ENCODE measurements around the gene NINJ2.

The NINJ2 gene

DNA sequence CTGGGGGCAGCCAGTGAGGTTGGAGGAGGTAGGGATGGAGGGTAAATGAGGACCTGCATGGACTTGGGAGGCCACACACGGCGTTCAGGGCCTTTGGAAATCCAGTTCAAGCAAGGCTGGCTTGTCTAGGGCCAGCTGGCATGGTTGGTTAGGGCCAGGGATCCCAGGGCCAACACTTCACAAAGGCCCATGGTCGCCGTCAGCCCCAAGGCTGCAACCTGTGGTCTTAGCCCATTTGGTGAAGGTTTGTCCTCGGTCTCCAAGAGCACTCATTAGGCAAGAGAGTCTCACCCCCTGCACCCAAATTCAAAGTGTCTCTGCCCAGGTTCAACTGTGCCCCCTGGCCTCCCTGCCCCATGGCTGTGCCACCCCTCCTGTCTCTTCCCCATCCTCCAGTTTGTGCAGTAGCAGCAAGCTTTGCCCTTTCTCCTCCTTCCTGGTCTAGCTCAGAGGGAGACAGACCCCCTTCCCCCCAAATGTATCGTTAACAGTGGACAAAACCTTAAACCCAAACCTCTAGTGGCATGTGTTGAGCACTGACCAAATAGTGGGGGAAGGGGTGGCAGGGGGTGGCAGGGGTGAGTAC lies 94.1 kb downstream of the NINJ2 start:
- no peak for DNase-seq (ENCODE audit: low read depth)

GRCh38 chr12:568486-568885 lies 94.8 kb downstream of the NINJ2 start:
- DNase-seq (ENCODE audit: low read depth), result no peak

DNA sequence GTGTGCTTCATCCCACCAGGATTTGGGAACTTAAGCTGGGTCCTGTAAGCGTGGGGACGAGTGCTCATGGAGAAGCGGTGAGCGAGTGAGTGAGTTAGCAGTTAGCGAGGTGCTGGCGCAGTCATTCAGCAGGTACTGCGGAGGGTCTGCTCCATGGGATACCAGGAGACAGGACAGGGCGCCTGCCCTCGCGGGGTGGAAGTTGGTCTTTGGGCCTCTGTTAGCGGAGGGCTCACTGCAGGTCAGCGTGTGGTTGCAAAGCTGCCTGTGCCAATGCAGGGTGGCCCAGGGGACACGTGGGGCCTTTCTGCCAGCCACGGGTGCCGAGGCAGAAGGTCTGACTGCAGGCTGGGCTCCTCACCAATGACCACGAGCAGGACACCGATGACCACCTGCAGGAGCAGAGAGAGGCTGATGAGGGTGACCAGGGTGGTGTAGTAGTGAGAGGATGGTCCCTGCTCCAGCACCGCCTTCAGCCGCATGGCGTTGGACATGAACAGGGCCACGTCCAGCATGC lies 97.6 kb downstream of the NINJ2 start:
- no peak for DNase-seq (ENCODE audit: low read depth)

DNA sequence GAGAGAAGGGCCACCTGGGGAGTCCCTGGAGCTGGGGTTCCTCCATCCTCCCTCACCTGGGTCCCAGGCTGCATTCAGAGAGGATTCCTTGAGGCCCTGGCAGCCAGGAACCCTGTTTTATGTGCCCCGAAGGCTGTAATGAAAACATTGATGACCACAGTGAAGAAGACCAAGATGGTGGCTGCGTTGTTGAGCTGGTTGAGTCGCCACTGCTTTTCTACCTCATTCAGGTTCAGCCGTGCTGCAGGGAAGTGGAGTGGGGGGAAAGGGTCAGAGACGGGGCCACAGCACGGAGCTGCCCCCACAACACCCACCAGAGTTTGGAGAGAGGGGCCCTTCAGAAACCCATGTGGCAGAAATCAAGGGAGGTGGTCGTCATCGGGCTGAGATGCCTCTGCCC lies 98.1 kb downstream of the NINJ2 start:
- no peak for DNase-seq (ENCODE audit: low read depth)

GRCh38 chr12:563787-564298 lies 99.4 kb downstream of the NINJ2 start:
- DNase-seq (ENCODE audit: low read depth), result no peak

DNA sequence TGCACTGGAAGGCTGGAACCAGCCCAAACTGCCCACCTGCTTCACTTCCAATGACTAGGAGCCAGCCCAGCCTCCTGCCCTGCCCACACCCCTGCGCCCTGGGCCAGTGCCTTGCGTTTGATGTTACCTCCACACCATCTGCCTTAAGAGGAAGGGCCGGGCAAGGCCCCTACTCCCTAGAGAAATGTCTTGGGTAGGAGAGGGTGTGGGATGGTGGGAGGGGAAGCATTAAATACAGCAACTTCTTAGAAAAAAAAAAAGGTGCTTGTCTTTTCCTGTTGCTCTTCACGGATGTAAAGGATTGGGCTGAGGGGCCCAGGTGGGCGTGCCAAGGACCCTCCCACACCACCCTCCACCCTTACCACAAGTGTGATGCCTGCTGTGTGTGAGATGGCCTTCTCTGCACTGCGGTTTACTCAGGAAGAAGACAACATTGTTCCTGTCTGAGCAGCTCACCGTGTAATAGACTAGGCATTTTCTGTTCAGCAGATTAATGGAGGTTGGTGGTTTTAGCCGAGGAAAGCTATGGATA lies 99.9 kb downstream of the NINJ2 start:
- DNase-seq (ENCODE audit: low read depth), result no peak

DNA sequence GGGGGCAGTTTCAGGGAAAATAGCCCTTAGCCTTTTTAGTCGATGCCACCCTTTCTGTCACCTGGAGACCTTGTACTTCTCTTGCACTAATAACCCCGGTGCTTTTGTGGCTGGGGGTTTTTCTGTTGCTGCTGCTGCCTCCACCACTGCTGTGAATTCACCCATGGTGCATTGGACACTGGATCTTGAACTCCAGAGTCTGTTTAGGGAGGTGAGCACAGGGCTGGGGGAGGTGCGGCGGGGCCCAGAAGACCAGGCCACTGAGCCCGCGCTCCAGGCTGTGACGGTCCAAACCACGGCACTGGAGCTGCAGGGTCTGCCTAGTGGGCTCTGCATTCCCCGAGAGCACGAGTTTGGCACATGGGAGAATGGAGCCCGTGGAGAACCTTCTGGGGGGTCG lies 100.6 kb downstream of the NINJ2 start:
- no peak for DNase-seq (ENCODE audit: low read depth)

GRCh38 chr12:561908-562593 lies 101.2 kb downstream of the NINJ2 start:
- no peak for DNase-seq (ENCODE audit: low read depth)

DNA sequence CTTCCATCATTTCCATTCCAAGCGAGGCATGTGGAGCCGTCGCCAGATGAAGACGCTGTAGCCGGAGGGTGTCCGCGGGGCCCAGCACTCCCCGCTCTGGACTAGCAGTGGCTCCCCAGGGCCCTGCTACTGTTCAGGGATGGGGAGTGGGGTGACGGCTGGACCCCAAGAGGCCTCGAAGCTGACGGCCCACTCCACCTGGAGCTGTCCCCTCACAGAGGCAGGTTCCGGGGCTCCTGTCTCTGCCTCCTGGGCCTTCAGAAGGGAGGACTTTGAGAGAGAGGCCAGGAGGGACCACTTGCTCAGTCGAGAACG lies 101.9 kb downstream of the NINJ2 start:
- DNase-seq (ENCODE audit: low read depth), result no peak

DNA sequence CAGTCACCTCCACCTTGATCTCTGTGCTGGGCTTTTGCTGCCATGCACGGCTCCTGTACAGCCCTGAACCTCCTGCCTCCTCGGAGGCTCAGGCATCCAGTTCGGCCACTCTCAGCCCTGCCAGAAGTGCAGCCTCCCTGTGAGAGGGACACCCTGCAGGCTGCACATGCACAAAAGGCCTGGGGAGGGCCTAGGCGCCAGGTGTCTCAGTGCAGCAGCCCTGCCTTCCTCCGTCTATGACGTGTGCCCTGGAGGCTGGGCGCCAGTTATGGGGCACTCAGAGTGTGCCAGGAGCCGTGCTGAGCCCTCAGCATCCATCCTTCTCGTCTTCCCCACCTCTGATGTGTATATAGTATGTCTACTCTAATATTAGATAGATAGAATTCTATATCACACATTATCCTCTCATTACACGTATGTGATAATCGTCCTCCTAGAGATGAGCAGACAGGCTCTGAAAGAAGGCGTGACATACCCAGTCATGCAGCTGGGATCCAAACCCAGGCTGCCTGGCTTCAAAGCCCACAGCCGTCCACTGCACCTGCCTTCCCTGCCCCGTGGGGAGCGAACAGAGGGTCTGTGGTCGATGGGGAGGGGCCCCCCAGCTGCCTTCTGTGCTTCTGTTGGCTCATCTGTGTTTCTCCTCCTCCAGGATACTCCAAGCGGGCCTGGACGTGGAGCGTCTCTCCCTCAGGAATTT lies 102.4 kb downstream of the NINJ2 start:
- no peak for DNase-seq (ENCODE audit: low read depth)

DNA sequence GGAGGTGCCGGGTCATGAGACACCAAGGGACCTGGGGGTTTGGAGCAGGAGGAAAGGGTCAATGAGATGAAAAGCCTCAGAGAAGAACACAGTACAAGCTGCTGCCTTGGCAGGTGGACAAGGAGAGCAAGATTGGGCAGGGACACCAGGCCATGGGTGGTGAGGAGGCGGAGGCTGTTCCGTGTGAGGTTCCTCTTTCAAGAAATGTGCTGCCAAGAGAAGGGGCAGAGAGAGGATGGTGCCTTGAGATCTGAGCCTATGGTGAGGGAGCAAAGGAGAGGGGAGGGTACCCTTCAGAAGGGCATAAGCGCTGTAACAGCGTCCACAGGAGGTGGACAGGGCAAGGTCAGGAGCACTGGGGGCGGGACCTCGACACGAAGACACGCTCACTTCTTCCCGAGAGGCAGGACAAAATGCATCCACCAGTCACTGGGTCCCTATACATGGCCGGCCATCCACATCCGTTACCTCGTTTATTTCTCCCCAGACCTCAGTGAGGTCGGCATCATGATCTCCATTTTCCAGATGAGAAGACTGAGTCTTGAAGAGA lies 103.3 kb downstream of the NINJ2 start:
- no peak for DNase-seq (ENCODE audit: low read depth)

GRCh38 chr12:559208-559905 lies 103.9 kb downstream of the NINJ2 start:
- no peak for DNase-seq (ENCODE audit: low read depth)

- DNase-seq (ENCODE audit: low read depth), result no peak
These were observed 104.7 kb downstream of the NINJ2 start for GRCh38 chr12:558580-558979.

- DNase-seq (ENCODE audit: low read depth), result no peak
These were observed 106.7 kb downstream of the NINJ2 start for GRCh38 chr12:556498-556897.

- DNase-seq (ENCODE audit: low read depth), result no peak
These were observed 109.3 kb downstream of the NINJ2 start for GRCh38 chr12:554001-554285.

- no peak for DNase-seq (ENCODE audit: low read depth)
These were observed 109.8 kb downstream of the NINJ2 start for GRCh38 chr12:553216-554000.

- DNase-seq (ENCODE audit: low read depth), result no peak
These were observed 110.8 kb downstream of the NINJ2 start for GRCh38 chr12:552466-552865.

- no peak for DNase-seq (ENCODE audit: low read depth)
These were observed 112.6 kb downstream of the NINJ2 start for GRCh38 chr12:550473-551260.

- no peak for DNase-seq (ENCODE audit: low read depth)
These were observed 113.7 kb downstream of the NINJ2 start for GRCh38 chr12:549476-550082.

GRCh38 chr12:547883-548470 lies 115.3 kb downstream of the NINJ2 start:
- DNase-seq (ENCODE audit: low read depth), result no peak
